GM12891 (cell line): Measurements from ENCODE around the gene WWP2.
"Not testable (repeated sequence)": the region's sequence is repeated elsewhere in the genome, so short reads cannot be mapped to it uniquely, and the experiment has no call there.

Experiments
- DNase-seq: peaks from one replicate; pipeline ENCODE4 v3.0.0; 2011; ENCODE audit warnings: low spot score; ENCODE audit not compliant: insufficient read length
- FAIRE-seq: peaks from 2 replicates; lab custom pipeline; 2011; peaks lifted over from hg19 to GRCh38; lab: Jason Lieb, UNC
- PAX5 ChIP-seq: IDR thresholded peaks from 2 replicates; pipeline ENCODE4 v1.6.1; 2011; ENCODE audit warnings: low read length, moderate library complexity, mild to moderate bottlenecking; ENCODE audit not compliant: insufficient read depth, severe bottlenecking
- POLR2A ChIP-seq: IDR thresholded peaks from 2 replicates; pipeline ENCODE4 v1.6.1; 2011; ENCODE audit warnings: low read depth, low read length, control low read depth
- POLR2AphosphoS5 ChIP-seq: IDR thresholded peaks from 2 replicates; pipeline ENCODE4 v1.6.1; 2011; ENCODE audit warnings: low read depth, low read length, control low read depth
- POU2F2 ChIP-seq: IDR thresholded peaks from 2 replicates; pipeline ENCODE4 v1.6.1; 2011; ENCODE audit warnings: low read depth, mild to moderate bottlenecking, control low read depth, low read length, moderate library complexity
- SPI1 ChIP-seq: IDR thresholded peaks from 2 replicates; pipeline ENCODE4 v1.6.1; 2011; ENCODE audit warnings: low read depth, low read length, control low read depth
- TAF1 ChIP-seq: IDR thresholded peaks from 2 replicates; pipeline ENCODE4 v1.6.1; 2011; ENCODE audit warnings: low read depth, low read length, control low read depth

Gene WWP2

DNA sequence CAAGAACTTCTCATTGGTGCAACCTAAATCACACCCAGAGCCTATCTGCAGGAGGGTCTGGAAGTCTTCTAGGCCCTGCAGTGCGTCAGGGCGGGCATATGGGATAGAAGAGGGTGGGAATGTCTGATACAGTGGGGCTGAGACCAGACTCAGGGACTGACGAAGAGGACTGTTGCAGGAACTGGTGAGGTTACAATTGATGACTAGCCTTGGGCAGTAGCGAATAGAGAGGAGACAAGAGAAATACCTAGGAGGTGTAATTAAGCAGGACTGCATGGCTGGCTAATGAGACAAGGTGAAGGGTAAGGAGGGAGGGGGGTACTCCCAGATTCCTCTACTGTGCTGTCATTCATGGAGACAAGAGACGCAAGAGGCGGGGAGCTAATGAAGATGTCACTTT is 91.3 kb downstream of the WWP2 start:
- DNase-seq (no peak), FAIRE-seq (no peak)
- TF ChIP-seq SPI1, result no peak
- TF ChIP-seq POLR2A, result no peak
- no peak for TF ChIP-seq POLR2AphosphoS5
- no peak for TF ChIP-seq TAF1
- TF ChIP-seq PAX5, result no peak
- TF ChIP-seq POU2F2, result no peak

DNA sequence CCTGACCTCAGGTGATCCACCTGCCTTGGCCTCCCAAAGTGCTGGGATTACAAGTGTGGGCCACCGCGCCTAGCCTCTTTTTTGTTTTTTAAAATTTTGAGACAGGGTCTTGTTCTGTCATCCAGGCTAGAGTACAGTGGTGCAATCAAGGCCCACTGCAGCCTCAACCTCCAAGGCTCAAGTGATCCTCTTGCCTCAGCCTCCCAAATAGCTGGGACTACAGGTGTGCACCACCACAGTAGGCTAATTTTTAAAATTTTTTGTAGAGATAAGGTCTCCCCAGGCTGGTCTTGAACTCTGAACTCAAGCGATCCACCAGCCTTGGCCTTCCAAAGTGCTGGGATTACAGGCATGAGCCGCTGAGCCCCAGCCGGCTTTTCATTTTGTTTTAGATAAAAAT is 92.6 kb downstream of the WWP2 start:
- not testable (repeated sequence) for FAIRE-seq

DNA sequence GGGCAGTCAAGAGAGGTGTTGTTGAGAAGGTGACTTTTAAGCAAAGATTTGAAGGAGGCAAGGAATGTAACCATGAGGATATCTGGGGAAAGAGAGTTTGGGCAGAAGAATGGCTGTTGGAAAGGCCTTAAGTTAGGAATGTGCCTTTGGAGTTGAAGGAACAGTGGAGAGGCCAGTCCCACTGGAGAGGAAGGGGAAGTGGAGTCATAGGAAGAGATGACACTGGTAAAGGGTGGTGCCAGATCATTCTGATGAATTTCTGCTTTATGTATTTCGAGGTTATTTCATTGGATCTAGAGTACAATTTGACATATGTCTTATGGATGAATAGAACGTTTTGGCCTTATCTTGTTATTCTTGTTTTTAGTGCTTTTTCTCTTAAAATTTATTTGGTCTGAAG is 93.5 kb downstream of the WWP2 start:
- no peak for DNase-seq
- TF ChIP-seq POU2F2 (no peak), PAX5 (no peak), TAF1 (no peak)

More for the DNA sequence above, 92.6 kb downstream of the WWP2 start:
- DNase-seq, result not testable (repeated sequence)

DNA sequence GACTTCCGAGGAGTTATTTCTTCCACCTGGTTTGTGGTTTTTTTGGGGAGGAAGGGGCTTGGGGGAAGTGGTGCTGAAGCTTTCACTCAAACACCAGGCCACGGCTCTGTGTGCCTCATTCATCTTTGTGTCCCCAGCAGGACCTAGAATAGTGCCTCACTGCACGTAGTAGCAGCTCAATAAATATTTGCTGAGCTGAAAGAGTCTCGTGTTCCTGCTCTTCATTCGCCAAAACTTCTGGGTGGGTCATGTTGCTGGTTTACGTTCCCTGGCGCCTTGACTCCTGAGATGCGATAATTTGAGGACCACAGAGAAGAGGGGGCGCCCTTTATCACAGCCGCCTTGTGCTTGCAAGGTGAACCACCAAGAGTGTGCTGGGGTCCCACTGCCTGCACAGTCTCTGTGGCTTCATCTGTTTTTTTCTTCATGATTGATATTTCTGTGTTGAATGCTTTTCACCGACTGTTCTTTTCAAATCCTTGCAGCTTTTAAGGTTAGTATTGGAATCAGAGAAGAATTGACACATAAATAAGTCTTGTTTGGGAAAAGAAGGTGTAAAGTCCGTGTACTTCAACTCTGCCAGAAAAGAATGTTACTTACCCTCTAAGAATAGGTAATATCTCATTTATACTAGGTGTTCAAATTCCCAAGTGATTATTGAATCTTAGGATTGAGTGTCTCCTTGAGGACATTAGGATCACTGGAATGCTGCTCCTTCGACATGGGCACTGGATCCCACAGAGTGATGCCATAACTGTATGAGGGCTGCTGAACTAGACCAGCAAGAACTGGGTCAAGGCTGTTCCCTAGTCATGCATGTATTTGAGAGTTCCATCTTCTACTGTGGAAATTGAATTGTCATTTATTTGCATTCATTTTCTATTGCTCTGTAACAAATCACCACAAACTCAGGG is 96.3 kb downstream of the WWP2 start:
- DNase-seq, result no peak
- no peak for FAIRE-seq

More for the DNA sequence above, 93.5 kb downstream of the WWP2 start:
- no peak for FAIRE-seq

DNA sequence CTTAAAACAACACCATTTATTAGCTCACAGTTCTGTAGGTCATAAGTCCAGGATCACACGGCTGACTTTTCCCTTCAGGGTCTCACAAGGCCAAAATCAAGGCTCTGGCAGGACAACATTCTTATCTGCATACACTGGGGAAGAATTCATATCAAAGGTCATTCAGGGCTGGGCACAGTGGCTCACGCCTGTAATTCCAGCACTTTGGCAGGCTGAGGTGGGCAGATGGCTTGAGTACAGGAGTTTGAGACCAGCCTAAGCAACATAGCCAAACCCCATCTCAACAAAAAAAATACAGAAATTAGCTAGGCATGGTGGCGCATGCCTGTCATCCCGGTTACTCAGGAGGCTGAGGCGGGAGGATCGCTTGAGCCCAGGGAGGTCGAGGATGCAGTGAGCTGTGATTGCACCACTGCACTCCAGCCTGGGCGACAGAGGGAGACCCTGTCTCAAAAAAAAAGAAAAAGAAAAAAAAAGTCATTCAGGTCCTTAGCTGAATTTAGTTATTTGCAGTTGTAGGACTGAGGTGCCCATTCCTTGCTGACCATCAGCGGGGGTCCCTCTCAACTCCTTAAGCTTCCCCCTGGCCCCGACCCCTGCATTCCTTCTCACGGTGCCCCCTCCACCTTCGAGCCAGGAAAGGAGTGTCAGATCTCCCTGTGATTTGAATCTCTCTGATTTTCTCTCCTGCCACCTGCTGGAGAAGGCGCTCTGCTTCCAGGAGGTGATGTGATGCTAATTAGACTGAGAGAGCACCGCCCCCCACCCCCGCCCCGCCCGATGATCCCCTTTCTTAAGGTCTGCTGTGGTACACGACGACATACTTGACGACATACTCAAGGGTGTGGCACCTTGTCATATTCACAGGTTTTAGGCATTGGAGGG is 97.2 kb downstream of the WWP2 start:
- DNase-seq (no peak), FAIRE-seq (no peak)

More for the DNA sequence above, 96.3 kb downstream of the WWP2 start:
- TF ChIP-seq TAF1 (no peak), POLR2AphosphoS5 (no peak), PAX5 (no peak), POU2F2 (no peak), SPI1 (no peak), POLR2A (no peak)

DNA sequence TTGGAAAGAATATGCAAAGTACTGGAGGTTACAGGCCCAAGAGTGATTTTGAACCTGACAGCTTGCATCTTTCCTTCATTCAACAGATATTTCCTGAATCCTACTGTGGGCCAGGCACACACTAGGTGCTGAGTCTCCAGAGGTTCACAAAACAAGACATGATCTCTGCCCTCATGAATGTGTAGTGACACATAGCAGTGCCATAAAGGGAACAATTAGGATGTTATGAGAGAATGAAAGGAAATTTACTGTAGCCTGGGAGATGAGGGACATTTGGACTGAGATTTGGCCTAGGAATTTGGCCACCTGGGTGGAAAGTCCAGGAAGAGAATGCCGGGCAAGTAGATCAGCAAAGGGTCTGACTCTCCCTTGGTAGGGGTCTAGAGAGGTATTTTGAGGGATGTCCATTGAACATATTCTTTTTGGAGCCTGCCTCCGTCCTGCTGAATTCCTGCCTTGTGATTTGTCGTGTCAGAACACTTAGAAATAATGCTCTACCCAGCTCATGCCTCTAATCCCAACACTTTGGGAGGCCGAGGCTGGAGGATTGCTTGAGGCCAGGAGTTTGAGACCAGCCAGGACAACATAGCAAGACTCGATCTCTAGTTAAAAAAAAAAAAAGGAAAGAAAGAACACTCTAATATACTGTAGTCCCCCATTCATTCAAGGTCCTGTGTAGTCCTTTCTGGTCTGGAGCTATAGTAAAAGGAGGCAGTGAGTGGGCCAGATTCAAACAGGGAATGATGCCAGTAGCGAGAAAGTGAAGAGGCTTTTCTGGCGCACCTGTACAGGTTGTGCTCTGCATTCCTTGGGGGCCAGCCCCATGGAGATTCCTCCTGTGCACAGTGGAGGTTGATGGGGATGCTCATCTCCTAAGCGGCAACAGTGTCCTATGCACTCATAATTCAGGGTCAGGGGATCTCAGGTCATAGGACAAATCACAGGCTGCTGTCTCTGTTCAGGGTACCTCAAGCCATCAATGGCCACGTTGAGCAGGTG is 98.4 kb downstream of the WWP2 start:
- FAIRE-seq (no peak), DNase-seq (no peak)
- no peak for TF ChIP-seq SPI1
- TF ChIP-seq POU2F2, result no peak
- TF ChIP-seq POLR2A, result no peak
- no peak for TF ChIP-seq POLR2AphosphoS5
- no peak for TF ChIP-seq TAF1
- no peak for TF ChIP-seq PAX5

More for the DNA sequence above, 97.2 kb downstream of the WWP2 start:
- TF ChIP-seq POU2F2, result no peak

DNA sequence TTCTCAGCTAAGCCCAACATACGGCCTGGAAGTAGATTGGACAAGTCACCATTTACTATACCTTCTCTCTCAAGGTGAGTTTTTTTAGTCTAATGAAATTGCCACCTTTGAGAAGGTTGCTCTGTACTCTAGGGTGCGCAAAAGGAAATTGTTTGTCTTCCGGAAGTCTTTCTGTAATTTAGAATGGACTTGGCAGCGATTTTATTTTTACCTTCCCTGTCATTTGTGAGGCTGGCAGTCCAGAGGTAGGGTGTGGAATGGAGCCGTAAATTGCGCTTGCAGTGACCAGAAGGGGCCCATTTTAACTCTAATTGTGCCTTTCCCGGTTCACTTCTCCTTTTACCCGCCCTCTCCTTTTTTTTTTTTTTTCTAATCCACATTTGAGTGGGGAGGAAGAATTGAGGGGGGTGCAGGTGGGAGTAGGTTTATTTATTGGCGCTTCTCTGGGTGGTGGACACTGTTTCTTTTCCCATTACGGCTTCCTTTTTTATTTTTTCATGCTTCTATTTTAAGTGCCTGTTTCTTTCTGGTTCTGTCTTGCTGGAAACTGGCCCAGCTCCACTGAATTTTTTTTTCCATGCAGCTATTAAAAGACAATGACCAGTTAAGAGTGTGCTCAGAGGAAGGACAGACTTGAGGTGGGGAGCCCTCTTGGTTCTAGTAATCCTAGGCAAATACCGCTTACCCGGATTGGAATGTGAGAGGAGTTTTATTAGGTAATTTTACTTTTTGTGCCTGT is 99.3 kb downstream of the WWP2 start:
- DNase-seq (no peak), FAIRE-seq (no peak)
- TF ChIP-seq PAX5, result no peak
- TF ChIP-seq POLR2A, result no peak
- no peak for TF ChIP-seq POU2F2
- no peak for TF ChIP-seq TAF1
- no peak for TF ChIP-seq SPI1
- no peak for TF ChIP-seq POLR2AphosphoS5

DNA sequence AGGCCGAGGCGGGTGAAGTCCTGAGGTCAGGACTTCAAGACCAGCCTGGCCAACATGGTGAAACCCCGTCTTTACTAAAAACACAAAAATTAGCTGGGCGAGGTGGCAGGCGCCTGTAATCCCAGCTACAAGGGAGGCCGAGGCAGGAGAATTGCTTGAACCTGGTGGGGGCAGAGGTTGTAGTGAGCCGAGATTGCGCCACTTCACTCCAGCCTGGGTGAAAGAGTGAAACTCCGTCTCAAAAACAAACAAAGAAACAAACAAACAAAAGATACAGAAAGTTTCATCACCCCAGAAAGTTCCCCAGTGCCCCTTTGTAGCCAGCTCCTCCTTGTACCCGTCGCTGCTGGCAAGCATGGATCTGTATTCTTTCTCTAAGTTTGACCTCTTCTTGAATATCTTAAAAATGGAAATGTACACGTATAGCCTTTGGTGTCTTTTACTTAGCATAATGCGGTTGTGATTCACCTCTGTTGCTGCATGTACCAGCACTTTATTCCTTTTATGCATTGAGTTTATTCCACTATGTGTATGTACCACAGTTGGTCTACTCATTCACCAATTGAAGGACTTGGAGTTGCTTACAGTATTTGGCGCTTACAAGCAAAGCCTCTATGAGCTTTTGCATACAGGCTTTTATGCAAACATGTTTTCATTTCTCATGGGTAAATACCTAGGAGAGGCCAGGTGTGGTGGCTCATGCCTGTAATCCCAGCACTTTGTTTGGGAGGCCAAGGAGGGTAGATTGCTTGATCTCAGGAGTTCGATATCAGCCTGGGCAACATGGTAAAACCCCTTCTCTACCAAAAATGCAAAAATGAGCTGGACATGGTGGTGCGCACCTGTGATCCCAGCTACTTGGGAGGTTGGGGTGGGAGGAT is 101.5 kb downstream of the WWP2 start:
- FAIRE-seq (no peak), DNase-seq (no peak)
- no peak for TF ChIP-seq PAX5
- TF ChIP-seq POU2F2, result no peak
- no peak for TF ChIP-seq POLR2AphosphoS5
- TF ChIP-seq POLR2A, result no peak
- TF ChIP-seq TAF1, result no peak
- TF ChIP-seq SPI1, result no peak
